Psoas muscle (tissue), 8 donors: Measurements from ENCODE around the gene PPARG. TPM values are rescaled to one million over a fixed set of nuclear protein-coding genes. Genes with fewer than 3 reads are reported as not detected.
"Not testable (repeated sequence)": the region's sequence is repeated elsewhere in the genome, so short reads cannot be mapped to it uniquely, and the experiment has no call there.

Source experiments
- ATAC-seq, 4 donors: fragments of 200-7000 bp; cut with Tn5 transposase; one replicate each; pipeline ENCODE4 v1.9.1; 2020; ENCODE audit warnings: moderate library complexity in 3 of 4, mild to moderate bottlenecking in 2 of 4
- DNase-seq, 2 donors: peaks; one replicate each; pipeline ENCODE4 v3.0.0-alpha.2; 2020
- H3K27ac ChIP-seq: fragments of 200-600 bp; one replicate; pipeline ENCODE4 v1.8.0; 2022
- H3K27me3 ChIP-seq, 3 donors: fragments of 200-600 bp in 1 of 3; one replicate each; pipeline versions ENCODE4 v1.6.1 to v1.8.0; 2013 to 2022; ENCODE audit warnings: low read length in 2 of 3, mild to moderate bottlenecking in 2 of 3, moderate library complexity in 1 of 3; ENCODE audit not compliant: insufficient read depth in 3 of 3
- H3K36me3 ChIP-seq, 2 donors: fragments of 200-600 bp in 1 of 2; one replicate each; pipeline versions ENCODE4 v1.6.1 to v1.8.0; 2013 to 2022; ENCODE audit warnings: low read depth in 1 of 2, mild to moderate bottlenecking in 1 of 2, moderate library complexity in 1 of 2; ENCODE audit not compliant: insufficient read depth in 1 of 2
- H3K4me1 ChIP-seq: fragments of 200-600 bp; one replicate; pipeline ENCODE4 v1.8.0; 2022
- H3K4me3 ChIP-seq: fragments of 200-600 bp; one replicate; pipeline ENCODE4 v1.8.0; 2022; ENCODE audit warnings: mild to moderate bottlenecking
- H3K9me3 ChIP-seq: fragments of 200-600 bp; one replicate; pipeline ENCODE4 v1.8.0; 2022
- WGBS, 3 donors: extraction: QIAGEN DNeasy Blood & Tissue Kit; methylation state at CpG; one replicate each; pipeline versions ENCODE4 v1.1.6 to v1.1.7; 2013; 5-methylcytosine and 5-hydroxymethylcytosine counted together
- intact Hi-C, 2 donors: fragments of 100-400 bp; cut with DNase I; formaldehyde crosslinking; loops; one replicate each; pipeline versions ENCODE4 v1.11.0 to v1.14.2; 2022
- polyA plus RNA-seq, 3 donors: library from polyadenylated mRNA; stranded (reverse); fragments of 200-250 nt; gene quantifications; one replicate each; pipeline ENCODE4 v1.2.3, GENCODE V29; 2013
- total RNA-seq, 4 donors: library from RNA; stranded (reverse); fragmentation: NEBNext Ultra II Directional in 2 of 4; extraction: Animal tissue kit (Norgen Biotek cat#: 25700) in 2 of 4; gene quantifications; one replicate each; pipeline versions ENCODE4 v1.2.1 to v1.2.4, GENCODE V29; 2021 to 2023
- TF ChIP-seq, protein P1 (sequence below): fragments of 200-600 bp; IDR thresholded peaks from one replicate; pipeline ENCODE4 v1.8.0; 2022; ENCODE audit warnings: antibody characterized with exemption
- donor health status: healthy with polysubstance abuse.
- donor health status: DM: no; HTN: no; CAD: no; lungs with moderate emphysema.
- donor health status: Bipolar disorder and iron deficiency.
- donor health status: healthy.
- donor health status: DM: yes; HTN: yes; CAD: no.
- donor health status: DM: no; HTN: no; CAD: no.
- donor health status: DM: no; HTN: no; CAD: no.
- donor health status: DM: yes; HTN: yes; CAD: no.

The PPARG gene
- total and polyA plus RNA-seq, 7 donors, result 3.1 to 6.8 (median 4.3) TPM

GRCh38 chr3:12280357-12280806, 8.5 kb upstream of the PPARG start:
- ATAC-seq (no peak), DNase-seq (no peak)
- H3K27ac ChIP-seq, result no peak overlapping the region
- H3K27me3 ChIP-seq, result peaks cover 0 to 9% (median 2%) of the 10 kb centered on the region in 3 donors
- intact Hi-C loops, result no loop called here
- WGBS, 3 donors, result 47 to 54% (median 52%) methylated on average over 9 of the region's 9 CpGs
- H3K4me3 ChIP-seq, result no peak overlapping the region
- no peaks in the 10 kb centered on the region for H3K36me3 ChIP-seq
- H3K9me3 ChIP-seq, result peaks cover 4% of the 10 kb centered on the region
- H3K4me1 ChIP-seq, result no peaks in the 10 kb centered on the region
- TF ChIP-seq, protein P1, sequence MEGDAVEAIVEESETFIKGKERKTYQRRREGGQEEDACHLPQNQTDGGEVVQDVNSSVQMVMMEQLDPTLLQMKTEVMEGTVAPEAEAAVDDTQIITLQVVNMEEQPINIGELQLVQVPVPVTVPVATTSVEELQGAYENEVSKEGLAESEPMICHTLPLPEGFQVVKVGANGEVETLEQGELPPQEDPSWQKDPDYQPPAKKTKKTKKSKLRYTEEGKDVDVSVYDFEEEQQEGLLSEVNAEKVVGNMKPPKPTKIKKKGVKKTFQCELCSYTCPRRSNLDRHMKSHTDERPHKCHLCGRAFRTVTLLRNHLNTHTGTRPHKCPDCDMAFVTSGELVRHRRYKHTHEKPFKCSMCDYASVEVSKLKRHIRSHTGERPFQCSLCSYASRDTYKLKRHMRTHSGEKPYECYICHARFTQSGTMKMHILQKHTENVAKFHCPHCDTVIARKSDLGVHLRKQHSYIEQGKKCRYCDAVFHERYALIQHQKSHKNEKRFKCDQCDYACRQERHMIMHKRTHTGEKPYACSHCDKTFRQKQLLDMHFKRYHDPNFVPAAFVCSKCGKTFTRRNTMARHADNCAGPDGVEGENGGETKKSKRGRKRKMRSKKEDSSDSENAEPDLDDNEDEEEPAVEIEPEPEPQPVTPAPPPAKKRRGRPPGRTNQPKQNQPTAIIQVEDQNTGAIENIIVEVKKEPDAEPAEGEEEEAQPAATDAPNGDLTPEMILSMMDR, result no peak

- DNase-seq (no peak), ATAC-seq (no peak)
- Histone ChIP-seq H3K9me3 (peaks cover 5% of the 10 kb centered on the region), H3K36me3 (no peaks in the 10 kb centered on the region), H3K4me1 (no peaks in the 10 kb centered on the region), H3K27me3 (peaks cover 0 to 43% (median 3%) of the 10 kb centered on the region in 3 donors), H3K4me3 (no peak overlapping the region), H3K27ac (no peak overlapping the region)
- intact Hi-C loops, result no loop called here
- TF ChIP-seq, protein P1, result no peak
- WGBS, 3 donors, result 88 to 95% (median 90%) methylated on average over 2 of the region's 2 CpGs
Observed at GRCh38 chr3:12284591-12284990, 4.3 kb upstream of the PPARG start.

- WGBS, 3 donors, result 90 to 94% (median 93%) methylated on average over 5 of the region's 5 CpGs
- no peak for ATAC-seq
Observed at GRCh38 chr3:12285003-12285555, 3.8 kb upstream of the PPARG start.

DNA sequence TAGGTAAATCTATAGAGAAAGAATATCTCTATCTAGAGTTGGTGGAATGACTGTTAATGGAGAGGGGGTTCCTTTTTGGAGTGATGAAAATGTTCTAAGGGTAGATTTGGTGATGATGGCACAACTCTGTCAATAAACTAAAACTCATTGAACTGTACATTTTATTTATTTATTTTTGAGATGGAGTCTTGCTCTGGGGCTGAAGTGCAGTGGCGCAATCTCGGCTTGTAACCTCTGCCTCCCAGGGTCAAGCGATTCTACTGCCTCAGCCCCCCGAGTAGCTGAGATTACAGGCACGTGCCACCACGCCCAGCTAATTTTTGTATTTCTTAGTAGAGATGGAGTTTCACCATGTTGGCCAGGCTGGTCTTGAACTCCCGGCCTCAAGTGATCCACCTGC, 3.1 kb upstream of the PPARG start:
- peaks cover 0 to 41% (median 3%) of the 10 kb centered on the region in 3 donors for H3K27me3 ChIP-seq
- H3K27ac ChIP-seq, intact Hi-C loops, H3K4me3 ChIP-seq, ATAC-seq, H3K4me1 ChIP-seq, H3K9me3 ChIP-seq, DNase-seq, H3K36me3 ChIP-seq: not testable (repeated sequence)
- WGBS, 3 donors, result 90 to 92% (median 90%) methylated on average over 7 of the region's 7 CpGs

More at GRCh38 chr3:12285003-12285555, 3.8 kb upstream of the PPARG start:
- H3K9me3 ChIP-seq, result peaks cover 5% of the 10 kb centered on the region
- H3K27ac ChIP-seq, result no peak overlapping the region
- DNase-seq, result no peak
- no peak overlapping the region for H3K4me3 ChIP-seq
- no peaks in the 10 kb centered on the region for H3K36me3 ChIP-seq
- H3K4me1 ChIP-seq, result no peaks in the 10 kb centered on the region
- intact Hi-C loops, result no loop called here
- TF ChIP-seq, protein P1, result no peak
- H3K27me3 ChIP-seq, result peaks cover 0 to 41% (median 3%) of the 10 kb centered on the region in 3 donors

DNA sequence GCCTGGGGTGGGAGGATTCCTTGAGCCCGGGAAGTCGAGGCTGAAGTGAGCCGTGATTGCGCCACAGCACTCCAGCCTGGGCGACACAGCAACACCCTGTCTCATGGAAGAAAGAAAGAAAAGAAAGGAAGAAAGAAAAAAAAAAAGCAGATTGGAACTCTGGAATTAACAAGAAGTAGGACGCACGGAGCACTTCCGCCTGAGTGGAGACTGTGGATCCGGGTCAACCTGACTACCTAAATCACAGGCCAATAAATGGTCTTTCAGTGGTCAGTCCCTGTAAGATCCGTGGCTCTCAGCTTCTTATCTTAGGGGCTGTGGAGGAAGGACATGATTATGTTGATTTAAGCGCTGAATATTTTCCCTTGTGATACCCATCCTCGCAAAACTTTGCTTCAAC, 2.4 kb upstream of the PPARG start:
- WGBS, 3 donors, result 74 to 82% (median 78%) methylated on average over 12 of the region's 12 CpGs
- no peaks in the 10 kb centered on the region for H3K4me1 ChIP-seq
- peaks cover 5% of the 10 kb centered on the region for H3K9me3 ChIP-seq
- ATAC-seq (no peak), DNase-seq (no peak)
- H3K4me3 ChIP-seq, result no peak overlapping the region
- no peaks in the 10 kb centered on the region for H3K36me3 ChIP-seq
- no peak overlapping the region for H3K27ac ChIP-seq
- intact Hi-C loops, result no loop called here
- peaks cover 0 to 41% (median 3%) of the 10 kb centered on the region in 3 donors for H3K27me3 ChIP-seq
- TF ChIP-seq, protein P1, result no peak
